HFFc6 (cell line): ENCODE measurements around the gene ITSN1. TPM values are rescaled to one million over a fixed set of nuclear protein-coding genes. Genes with fewer than 3 reads are reported as not detected.

Experiments used
- DNase-seq: peaks from one replicate; pipeline ENCODE4 v3.0.0-alpha.2; 2018
- H3K27ac Mint-ChIP-seq: 2 replicates; pipeline ENCODE4 v1.8.0; 2020; ENCODE audit warnings: mild to moderate bottlenecking, mixed read lengths
- H3K27me3 Mint-ChIP-seq: 2 replicates; pipeline ENCODE4 v1.8.0; 2021; ENCODE audit warnings: mild to moderate bottlenecking, moderate library complexity, mixed read lengths; ENCODE audit not compliant: insufficient read depth
- H3K36me3 Mint-ChIP-seq: 2 replicates; pipeline ENCODE4 v1.8.0; 2021; ENCODE audit warnings: low read depth, mixed read lengths
- H3K4me1 Mint-ChIP-seq: 2 replicates; pipeline ENCODE4 v1.8.0; 2020; ENCODE audit warnings: low read depth, mixed read lengths
- H3K4me3 Mint-ChIP-seq: 2 replicates; pipeline ENCODE4 v1.8.0; 2020; ENCODE audit warnings: mild to moderate bottlenecking, moderate library complexity, mixed read lengths
- H3K9me3 Mint-ChIP-seq: 2 replicates; pipeline ENCODE4 v1.8.0; 2020; ENCODE audit warnings: mild to moderate bottlenecking, mixed read lengths
- total RNA-seq, 6 experiments: library from RNA; stranded (reverse); fragmentation: NEBNext Ultra II Directional; extraction: Animal tissue kit (Norgen Biotek cat#: 25700); gene quantifications; 2 replicates in 1 of 6; 3 replicates in 5 of 6; pipeline ENCODE4 v1.2.3, GENCODE V29; 2021
- TF ChIP-seq, protein P1 (sequence below): fragments of 200-600 bp; sonication (generic); IDR thresholded peaks from 2 replicates; pipeline ENCODE4 v1.5.0; 2021; ENCODE audit warnings: antibody characterized with exemption, mild to moderate bottlenecking

ITSN1 gene
- total RNA-seq, 6 experiments from 2014 or later, result 47.7 to 54.8 (median 54.0) TPM

DNA sequence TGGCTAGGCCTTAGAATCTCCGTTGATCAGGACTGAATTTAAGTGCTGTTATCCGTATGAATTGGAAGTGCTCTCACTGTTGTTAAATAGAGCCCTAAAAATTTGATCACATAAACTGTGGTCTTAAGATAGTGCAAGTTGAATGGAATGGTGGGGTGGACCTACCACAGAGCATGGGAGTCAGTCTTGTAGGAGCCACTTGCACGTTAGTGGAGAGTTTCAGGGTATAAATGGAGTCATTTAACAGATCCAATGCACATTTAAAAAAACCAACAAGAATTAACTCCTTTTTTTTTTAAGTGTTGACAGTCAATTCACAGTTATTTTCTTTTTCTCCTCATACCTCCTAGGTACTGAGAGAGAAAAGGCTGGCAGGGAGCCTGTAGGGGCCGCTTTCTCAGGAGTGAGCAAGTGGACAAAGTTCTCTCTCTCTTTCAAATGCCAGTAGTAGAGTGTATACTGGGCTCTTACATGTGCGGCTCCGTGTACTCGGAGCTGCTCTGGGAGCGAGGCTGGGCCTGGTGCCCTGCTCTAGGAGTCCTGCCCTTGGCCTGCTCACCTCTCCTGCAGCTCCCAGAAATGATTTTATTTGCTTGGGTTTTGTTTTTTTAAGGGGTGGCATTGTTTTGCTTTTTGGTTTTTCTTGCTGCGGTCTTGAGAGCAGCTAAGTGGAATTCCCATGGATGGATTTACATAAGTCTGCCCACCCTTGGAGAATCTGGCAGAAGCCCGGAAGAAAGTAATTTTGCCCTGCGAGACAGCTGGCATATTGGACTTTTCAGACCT is 182.0 kb downstream of the ITSN1 start:
- DNase-seq, result no peak
- Mint-ChIP-seq H3K27ac (no peak overlapping the region), H3K9me3 (peaks cover 4% of the 10 kb centered on the region; the same call in 1 of the 2 replicates), H3K4me1 (peaks cover 32% of the 10 kb centered on the region), H3K36me3 (peaks cover 31% of the 10 kb centered on the region), H3K4me3 (no peak overlapping the region), H3K27me3 (no peaks in the 10 kb centered on the region; the same call in none of the 2 replicates)
- TF ChIP-seq, protein P1, sequence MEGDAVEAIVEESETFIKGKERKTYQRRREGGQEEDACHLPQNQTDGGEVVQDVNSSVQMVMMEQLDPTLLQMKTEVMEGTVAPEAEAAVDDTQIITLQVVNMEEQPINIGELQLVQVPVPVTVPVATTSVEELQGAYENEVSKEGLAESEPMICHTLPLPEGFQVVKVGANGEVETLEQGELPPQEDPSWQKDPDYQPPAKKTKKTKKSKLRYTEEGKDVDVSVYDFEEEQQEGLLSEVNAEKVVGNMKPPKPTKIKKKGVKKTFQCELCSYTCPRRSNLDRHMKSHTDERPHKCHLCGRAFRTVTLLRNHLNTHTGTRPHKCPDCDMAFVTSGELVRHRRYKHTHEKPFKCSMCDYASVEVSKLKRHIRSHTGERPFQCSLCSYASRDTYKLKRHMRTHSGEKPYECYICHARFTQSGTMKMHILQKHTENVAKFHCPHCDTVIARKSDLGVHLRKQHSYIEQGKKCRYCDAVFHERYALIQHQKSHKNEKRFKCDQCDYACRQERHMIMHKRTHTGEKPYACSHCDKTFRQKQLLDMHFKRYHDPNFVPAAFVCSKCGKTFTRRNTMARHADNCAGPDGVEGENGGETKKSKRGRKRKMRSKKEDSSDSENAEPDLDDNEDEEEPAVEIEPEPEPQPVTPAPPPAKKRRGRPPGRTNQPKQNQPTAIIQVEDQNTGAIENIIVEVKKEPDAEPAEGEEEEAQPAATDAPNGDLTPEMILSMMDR, result no peak

DNA sequence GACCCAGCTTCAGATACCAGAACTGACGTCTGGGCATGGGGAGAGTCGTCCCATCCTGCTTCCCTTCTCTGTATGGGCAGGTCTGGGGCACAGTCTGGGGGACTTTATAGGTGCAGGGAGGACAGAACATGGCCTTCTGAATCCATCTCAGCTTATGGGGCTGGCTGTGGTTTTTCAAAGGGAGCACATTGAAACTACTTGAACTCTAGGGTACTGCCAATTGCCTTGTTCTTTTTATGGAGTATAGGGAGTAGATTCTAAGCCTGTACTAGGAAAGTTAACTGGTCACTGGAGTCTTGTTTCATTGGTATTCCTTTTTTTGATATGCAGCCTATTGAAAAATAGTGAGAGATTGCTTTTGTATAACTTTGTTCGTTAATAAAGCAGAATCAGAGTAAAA is 183.1 kb downstream of the ITSN1 start:
- H3K9me3 Mint-ChIP-seq, result peaks cover 8% of the 10 kb centered on the region; the same call in 1 of the 2 replicates
- H3K4me3 Mint-ChIP-seq, result no peak overlapping the region
- no peaks in the 10 kb centered on the region; the same call in none of the 2 replicates for H3K27me3 Mint-ChIP-seq
- H3K36me3 Mint-ChIP-seq, result peaks cover 42% of the 10 kb centered on the region
- no peak for DNase-seq
- 0 out of 2 replicates have a peak overlapping the region, but pooled peaks have one; percentile 62 for H3K27ac Mint-ChIP-seq
- TF ChIP-seq, protein P1, result no peak
- peaks cover 27% of the 10 kb centered on the region for H3K4me1 Mint-ChIP-seq

DNA sequence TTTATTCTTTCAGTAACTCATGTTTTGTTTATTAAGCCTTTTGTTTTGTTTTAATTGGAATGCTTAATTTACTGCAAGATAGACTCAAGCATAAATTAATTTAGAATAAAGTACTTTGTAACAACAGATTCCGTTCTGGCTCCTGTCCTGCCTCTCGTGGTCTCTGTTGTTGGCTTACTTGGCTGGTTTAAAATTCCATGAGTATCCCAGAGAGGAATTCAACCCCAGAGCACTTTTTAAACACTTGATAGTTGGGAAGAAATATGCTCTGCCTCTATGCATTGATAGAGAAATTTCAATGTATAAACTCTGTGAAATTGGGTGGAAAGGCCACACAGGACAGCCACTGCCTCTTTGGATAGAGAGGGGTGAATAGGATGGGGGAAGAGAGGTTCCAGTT is 183.6 kb downstream of the ITSN1 start:
- H3K4me1 Mint-ChIP-seq, result peaks cover 26% of the 10 kb centered on the region
- H3K27me3 Mint-ChIP-seq, result no peaks in the 10 kb centered on the region; the same call in none of the 2 replicates
- peak; percentile 20 for DNase-seq
- H3K4me3 Mint-ChIP-seq, result peak overlapping the region; percentile 58; the same call in 1 of the 2 replicates
- TF ChIP-seq, protein P1, result no peak
- H3K36me3 Mint-ChIP-seq, result peaks cover 44% of the 10 kb centered on the region
- H3K9me3 Mint-ChIP-seq, result peaks cover 8% of the 10 kb centered on the region; the same call in 1 of the 2 replicates
- H3K27ac Mint-ChIP-seq, result peak overlapping the region; percentile 62; the same call in 1 of the 2 replicates

DNA sequence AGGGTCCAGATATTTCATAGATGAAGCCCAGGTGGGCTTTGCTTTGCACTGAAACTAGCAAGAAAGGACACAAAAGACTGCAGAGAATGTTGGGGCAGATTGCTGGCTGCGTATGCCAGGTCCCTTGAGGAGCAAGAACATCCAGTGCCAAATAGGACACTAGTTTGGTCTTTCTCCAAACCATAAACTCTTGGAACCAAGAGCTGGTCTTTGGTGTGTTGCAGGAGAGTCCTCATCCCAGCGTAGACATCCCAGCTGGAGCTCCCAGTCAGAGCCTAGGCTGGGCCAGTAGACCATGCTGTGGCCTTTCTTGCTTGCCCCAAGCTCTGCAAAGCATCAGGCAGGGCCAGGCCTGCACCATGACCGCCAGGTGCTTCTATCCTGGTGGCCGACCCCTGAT is 185.8 kb downstream of the ITSN1 start:
- Mint-ChIP-seq H3K4me3 (no peak overlapping the region), H3K9me3 (peaks cover 8% of the 10 kb centered on the region; the same call in 1 of the 2 replicates), H3K27ac (no peak overlapping the region), H3K4me1 (peaks cover 27% of the 10 kb centered on the region), H3K27me3 (peaks cover 4% of the 10 kb centered on the region), H3K36me3 (peaks cover 57% of the 10 kb centered on the region)
- DNase-seq, result no peak
- TF ChIP-seq, protein P1, result no peak

DNA sequence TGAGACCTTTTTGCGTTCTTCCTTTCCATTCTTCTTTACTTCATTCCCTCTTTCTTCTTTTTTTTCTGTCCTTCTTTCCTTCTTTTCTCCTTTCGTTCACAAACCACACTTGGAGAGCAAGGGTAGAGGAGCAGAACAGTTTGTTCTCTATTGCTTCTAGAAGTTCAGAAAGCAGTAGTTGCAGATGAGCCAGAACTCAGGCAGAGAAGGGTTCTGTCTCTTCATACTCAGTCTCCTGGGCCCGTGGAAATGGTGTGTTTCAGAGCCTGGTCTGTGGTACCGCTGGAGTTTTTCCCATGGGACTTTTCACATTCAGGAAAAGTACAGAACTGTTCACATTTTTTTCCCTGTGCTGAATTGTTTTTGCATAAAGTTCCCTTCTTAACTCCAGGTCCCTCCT is 186.3 kb downstream of the ITSN1 start:
- Mint-ChIP-seq H3K36me3 (peaks cover 53% of the 10 kb centered on the region), H3K4me1 (peaks cover 27% of the 10 kb centered on the region), H3K9me3 (peaks cover 8% of the 10 kb centered on the region; the same call in 1 of the 2 replicates), H3K27ac (no peak overlapping the region), H3K27me3 (peaks cover 4% of the 10 kb centered on the region), H3K4me3 (no peak overlapping the region)
- no peak for DNase-seq
- TF ChIP-seq, protein P1, result no peak
